GM18951 (cell line): ENCODE results near the gene CDH18.
"Not testable (repeated sequence)": the region's sequence is repeated elsewhere in the genome, so short reads cannot be mapped to it uniquely, and the experiment has no call there.

Experiments
- POLR2A ChIP-seq: IDR thresholded peaks from 4 replicates; pipeline ENCODE4 v1.6.1; 2011; ENCODE audit warnings: mild to moderate bottlenecking; ENCODE audit not compliant: insufficient read length, insufficient read depth; ENCODE audit errors: extremely low read depth
- in situ Hi-C: fragments of 300-500 bp; cut with MboI; formaldehyde crosslinking; loops from one replicate; pipeline ENCODE4 v1.12.0; 2022; ENCODE audit warnings: low sequenced_read_pairs, mixed read lengths, inconsistent platforms; ENCODE audit not compliant: unreplicated experiment

Gene CDH18

GRCh38 chr5:19865336-19866089, 122.5 kb downstream of the CDH18 start:
- TF ChIP-seq POLR2A: no peak
- in situ Hi-C loops: no loop called here

- in situ Hi-C loops: no loop called here
- TF ChIP-seq POLR2A: no peak
These were observed 125.3 kb downstream of the CDH18 start for GRCh38 chr5:19862711-19863110.

- in situ Hi-C loops: no loop called here
- TF ChIP-seq POLR2A: no peak
These were observed 129.0 kb downstream of the CDH18 start for GRCh38 chr5:19859020-19859419.

GRCh38 chr5:19855931-19856330, 132.1 kb downstream of the CDH18 start:
- no peak for TF ChIP-seq POLR2A
- in situ Hi-C loops: no loop called here

GRCh38 chr5:19855453-19855852, 132.5 kb downstream of the CDH18 start:
- TF ChIP-seq POLR2A: no peak
- in situ Hi-C loops: no loop called here

GRCh38 chr5:19855031-19855430, 133.0 kb downstream of the CDH18 start:
- in situ Hi-C loops: no loop called here
- TF ChIP-seq POLR2A: no peak

GRCh38 chr5:19853616-19854240, 134.3 kb downstream of the CDH18 start:
- no peak for TF ChIP-seq POLR2A
- in situ Hi-C loops: no loop called here

- no peak for TF ChIP-seq POLR2A
- in situ Hi-C loops: no loop called here
These were observed 150.3 kb downstream of the CDH18 start for GRCh38 chr5:19837536-19838174.

- no peak for TF ChIP-seq POLR2A
These were observed 152.6 kb downstream of the CDH18 start for GRCh38 chr5:19835442-19835841.

GRCh38 chr5:19812720-19813119, 175.3 kb downstream of the CDH18 start:
- in situ Hi-C loops: not testable (repeated sequence)

More at GRCh38 chr5:19835442-19835841, 152.6 kb downstream of the CDH18 start:
- in situ Hi-C loops: no loop called here

GRCh38 chr5:19806756-19807155, 181.2 kb downstream of the CDH18 start:
- TF ChIP-seq POLR2A: no peak
- in situ Hi-C loops: no loop called here

- no peak for TF ChIP-seq POLR2A
- in situ Hi-C loops: no loop called here
These were observed 185.3 kb downstream of the CDH18 start for GRCh38 chr5:19802686-19803085.

GRCh38 chr5:19795218-19795617, 192.8 kb downstream of the CDH18 start:
- no peak for TF ChIP-seq POLR2A
- in situ Hi-C loops: no loop called here
